Measurements from ENCODE around the gene GPR68.
"Not testable (repeated sequence)": the region's sequence is repeated elsewhere in the genome, so short reads cannot be mapped to it uniquely, and the experiment has no call there.

GPR68 gene

DNA sequence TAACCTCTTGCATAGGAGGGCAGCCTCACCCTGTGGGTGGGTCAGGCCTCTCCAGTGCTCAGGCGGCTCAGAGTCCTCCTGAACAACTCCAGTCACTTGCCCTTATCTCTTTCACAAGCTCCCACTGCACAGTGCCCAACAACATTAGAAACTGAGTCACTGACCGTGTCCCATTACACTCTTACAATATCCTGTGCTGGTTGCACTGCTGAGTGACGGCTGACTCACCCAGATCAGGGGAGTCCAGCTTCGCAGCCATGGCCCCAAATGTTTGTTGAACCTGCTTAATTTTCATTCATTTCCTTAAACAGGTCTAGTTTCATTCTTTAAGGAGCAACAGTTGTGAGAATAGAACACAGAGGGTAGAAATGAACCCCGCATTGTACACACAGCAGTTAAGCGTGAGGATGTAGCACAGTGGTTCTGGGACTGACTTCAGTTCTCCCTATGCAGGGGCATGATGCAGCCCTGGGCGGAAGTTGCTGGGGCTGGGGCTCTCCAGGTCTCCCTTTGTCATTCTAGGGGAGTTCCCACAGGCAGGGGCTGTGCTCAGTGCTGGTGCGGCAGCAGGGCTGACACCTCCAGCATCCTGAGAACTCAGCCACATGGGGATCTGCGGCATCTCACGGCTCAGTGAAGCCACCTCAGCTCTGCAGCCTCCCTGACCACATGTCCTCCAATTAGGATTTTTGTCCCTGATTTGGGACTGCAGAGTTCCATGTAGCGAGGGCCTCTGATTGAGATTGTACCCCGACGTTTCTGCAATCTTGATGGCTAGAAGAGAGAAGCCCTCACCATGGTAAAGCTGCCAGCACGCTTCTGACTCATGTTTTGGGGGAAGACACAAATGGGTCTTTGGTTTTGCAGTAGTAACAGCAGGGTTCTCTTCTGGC, 16.1 kb downstream of the GPR68 start:
- peak; percentile 25 for DNase-seq

DNA sequence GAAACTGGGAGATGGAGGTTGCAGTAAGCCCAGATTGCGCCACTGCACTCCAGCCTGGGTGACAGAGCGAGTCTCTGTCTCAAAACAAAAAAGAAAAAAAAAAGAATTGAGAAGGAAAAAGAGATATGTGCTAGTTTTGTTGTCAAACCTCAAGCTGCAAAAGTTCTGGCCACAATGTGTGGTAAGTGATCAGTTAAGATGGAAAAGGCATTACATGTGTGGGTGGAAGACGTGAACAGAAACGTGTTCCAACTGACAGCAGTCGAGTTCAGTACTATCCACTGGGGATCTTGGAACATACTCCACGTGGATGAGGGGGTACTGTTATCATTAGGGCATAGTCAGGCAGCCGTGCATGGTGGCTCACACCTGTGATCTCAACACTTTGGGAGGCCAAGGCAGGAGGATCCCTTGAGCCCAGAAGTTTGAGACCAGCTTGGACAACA, 17.3 kb downstream of the GPR68 start:
- DNase-seq: no peak

DNA sequence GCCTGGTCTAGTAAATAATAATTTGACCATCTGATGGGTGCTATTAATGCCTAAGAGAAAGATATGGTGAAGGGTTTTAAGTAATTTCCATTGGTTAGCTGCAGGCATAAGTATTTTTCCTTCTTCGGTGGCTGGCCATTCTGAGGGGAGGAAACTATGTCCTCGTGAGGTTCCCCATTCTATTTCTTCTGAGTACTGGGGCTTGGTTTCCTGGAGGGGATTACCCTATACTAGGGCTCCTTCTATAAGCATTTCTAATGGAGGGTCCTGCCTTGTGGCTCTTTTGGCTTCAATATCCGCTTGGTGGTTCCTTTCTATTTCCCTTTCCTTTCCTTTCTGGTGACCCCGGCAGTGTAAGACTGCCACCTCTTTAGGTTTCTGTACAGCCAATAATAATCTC, 18.1 kb downstream of the GPR68 start:
- DNase-seq: not testable (repeated sequence)

DNA sequence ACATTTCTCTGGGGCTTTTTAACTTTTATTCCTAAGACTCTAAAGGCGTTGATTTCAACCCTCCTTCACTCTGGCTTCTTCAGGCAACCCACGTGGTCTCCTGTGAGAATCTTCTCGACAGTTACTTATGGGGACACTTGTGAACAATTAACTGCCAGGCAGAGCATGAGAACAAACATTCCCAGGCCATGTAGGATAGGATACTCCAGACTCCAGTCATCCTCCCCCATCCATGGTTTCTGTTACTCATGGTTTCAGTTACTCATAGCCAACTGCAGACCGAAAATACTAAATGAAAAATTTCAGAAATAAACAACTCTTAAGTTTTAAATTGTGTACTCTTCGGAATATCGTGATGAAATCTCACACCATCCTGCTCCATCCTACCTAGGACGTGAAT, 19.5 kb downstream of the GPR68 start:
- DNase-seq: no peak

DNA sequence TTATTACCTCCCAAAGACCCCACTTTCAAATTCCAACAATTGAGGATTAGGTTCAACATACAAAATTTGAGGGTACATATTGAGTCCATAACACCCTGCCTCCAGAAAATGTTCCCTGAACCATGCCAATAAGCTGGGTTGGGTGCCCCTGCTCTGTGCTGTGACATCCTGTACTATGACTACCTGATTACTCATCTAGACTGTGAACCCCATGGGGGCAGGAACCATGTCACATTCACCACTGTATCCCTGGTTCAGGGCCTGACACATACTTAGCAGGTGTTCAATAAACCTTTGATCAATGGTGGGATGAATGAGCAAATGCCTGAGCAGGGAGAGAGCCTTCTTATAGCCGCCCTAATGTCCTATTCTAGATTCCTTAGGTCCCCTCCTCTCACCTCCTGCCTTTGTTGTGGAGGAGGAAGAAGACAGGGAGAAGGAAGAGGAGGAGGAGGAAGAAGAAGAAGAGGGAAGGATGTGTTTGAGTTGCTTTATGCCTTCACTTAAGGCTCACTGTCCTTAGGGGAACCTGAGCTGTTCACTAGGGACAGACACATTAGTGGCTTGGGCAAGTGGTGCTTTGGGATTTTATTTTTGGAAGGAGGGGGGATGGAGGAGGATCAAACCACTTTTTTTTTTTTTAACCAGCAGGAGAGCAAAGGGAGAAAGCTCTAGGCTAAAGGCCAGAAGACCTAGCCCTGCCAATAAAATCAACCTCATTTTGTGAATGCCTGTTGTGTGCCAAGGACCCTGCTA, 21.3 kb downstream of the GPR68 start:
- DNase-seq: no peak

DNA sequence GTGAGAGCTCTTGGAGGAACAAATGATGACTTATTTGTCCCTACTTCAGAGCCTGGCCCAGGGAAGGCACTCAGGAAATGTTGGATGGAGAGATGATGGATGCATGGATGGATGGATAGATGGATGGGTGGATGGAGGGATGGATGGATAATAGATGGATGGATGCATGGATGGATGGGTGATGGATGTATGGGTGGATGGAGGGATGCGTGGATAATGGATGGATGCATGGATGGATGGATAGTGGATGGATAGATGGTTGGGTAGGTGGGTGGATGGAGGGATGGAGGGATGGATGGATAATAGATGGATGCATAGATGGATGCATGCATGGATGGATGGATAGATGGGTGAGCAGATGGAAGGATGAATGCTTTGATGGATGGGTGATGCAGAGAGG, 23.2 kb downstream of the GPR68 start:
- no peak for DNase-seq

DNA sequence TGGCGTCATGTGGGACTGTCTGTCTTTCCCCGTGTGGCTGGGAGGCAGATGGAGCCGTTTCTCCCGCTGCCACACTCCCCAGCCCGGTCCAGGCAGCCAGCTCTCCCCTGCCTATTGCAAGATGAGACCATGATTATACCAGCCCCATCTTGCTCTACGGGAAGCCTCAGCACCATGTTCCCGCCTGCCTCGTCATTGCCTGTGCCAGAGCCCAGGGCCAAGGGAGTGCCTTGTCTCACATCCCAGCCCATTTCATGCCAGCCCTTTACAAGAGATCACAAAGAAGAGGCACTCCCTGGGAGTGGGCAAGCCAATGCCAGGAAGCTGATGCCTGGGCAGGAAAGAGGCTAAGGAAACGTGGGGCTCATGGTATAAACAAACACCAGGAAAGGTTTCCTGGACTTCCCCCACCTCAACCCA, 23.9 kb downstream of the GPR68 start:
- no peak for DNase-seq

DNA sequence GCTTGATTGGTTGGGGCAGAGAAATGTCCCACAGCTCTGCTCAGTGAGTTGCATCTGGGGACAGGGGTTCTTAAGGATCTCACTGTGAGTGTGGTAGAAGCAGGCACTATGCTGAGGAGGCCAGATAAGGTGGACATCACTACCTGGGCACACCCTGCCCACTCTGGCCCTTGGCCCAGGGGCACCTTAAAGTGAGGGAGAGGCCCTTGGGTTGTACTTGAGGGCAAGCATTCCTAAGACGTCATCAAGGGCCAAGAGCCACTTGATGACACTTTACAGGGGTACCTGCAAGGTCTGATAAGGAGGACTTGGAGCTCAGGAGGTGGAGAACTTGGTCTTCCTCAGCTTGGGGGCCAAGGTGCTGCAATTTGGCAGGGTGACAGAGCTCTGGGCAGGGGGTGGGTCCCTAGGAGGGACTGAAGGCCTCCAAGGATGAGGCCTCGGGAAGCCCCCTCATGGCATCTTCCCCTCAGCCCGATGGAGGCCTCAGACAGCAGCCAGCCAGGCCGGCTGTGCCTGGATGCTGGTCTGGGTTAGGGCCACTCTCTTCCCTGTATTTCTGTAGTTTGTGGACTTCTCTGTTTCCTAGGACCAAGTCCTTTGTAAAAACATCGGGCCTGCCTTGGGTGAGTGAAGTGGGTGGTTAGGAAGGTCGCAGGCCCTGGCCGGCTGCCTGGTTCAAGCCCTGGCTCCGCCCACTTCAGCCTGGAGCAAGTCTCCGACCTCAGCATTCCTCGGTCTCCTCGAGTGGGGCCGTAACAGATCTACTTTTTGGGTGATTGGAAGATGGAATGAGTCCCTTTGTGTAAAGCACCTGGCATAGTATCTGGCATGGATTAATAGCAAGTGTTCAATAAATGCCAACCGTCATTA, 24.8 kb downstream of the GPR68 start:
- no peak for DNase-seq

DNA sequence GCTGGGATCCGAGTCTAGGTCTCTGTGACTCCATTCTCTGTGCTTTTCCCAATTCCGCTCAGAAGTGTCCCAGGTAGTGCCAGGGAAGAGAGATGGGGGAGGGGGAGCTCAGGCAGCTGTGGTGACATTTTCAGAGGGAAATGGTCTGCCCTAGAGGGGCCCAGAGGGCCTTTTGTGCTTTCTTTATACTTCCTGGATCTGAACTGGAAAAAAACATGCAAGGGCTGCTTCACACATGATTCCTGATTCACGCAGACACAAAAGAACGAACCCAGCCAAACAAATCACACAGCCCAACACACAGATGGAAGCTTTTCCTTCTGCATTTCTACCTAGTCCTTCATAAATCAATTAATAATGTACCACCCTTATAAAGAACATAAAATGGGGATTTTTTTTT, 26.5 kb downstream of the GPR68 start:
- no peak for DNase-seq

DNA sequence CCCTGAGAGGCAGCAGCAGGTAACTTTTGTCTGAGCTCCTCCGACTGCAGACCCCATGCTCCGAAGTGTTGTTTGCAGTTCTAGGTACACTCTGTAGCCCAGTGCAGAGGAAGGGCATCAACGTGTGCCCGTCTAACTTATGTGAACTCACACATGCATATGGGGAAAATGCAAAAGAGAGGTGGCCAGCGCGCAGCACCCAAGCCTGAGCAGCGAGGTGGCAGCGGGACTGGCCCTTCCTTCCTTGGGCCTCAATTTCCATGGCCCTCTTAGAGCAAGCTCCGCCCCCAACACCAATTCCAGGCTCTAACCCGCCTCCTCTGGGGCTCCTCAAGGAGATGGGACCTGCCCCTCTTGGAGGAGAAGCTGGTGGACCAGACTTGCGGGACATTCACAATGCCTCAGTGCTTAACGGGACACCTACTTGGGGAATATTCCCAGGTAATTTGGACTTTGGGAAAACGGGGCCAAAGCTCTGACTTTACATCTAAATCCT, 27.7 kb downstream of the GPR68 start:
- DNase-seq: no peak

DNA sequence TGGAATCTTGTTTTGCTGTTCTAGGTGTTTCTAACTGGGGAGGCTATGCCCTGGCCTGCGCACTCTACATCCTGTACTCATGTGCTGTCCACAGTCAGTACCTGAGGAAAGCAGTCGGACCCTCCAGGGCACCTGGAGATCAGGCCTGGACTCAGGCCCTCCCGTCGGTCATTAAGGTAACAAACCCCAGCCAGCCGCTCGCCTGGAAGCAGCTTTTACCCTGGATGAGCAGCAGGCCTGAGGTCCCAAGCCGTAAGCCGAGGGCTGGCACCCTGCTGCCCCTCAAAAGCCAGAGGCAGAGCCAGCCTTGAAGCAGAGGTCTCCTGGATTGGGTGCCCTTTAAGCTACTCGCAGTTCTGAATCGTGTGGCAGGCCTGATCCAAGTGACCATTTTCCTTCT, 29.1 kb downstream of the GPR68 start:
- no peak for DNase-seq

DNA sequence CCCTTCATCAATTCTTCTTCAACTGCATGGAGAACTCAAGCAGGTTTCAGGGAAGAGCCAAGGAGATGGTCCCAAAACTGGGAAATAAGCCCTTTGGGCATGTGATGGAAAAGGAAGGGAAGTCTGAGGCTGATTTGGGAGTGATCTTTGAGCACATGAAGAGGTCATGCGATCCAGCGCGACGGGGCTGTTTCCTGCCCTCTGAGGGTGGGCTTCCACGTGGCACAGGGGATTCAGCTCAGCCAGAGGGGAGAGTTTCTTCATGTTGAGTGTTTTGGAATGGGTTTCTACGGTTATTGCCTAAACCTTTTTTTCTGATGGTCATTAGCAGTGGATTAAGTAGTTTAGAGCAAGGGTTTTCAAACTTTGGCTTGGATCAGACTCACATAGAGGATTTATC, 30.2 kb downstream of the GPR68 start:
- DNase-seq: no peak

DNA sequence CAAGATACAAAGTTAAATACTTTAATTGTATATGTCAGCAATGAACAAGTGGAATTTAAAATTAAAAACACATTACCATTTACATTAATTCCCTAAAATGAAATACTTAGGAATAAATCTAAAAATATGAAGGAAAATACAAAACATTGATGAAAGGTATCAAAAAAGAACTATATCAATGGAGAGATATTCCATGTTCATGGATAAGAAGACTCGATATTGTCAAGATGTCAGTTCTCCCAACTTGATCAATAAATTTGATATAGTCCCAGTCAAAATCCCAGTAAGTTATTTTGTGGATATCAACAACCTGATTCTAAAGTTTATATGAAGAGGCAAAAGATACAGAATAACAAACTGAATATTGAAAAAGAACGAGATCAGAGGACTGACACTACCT, 33.5 kb downstream of the GPR68 start:
- DNase-seq: no peak

DNA sequence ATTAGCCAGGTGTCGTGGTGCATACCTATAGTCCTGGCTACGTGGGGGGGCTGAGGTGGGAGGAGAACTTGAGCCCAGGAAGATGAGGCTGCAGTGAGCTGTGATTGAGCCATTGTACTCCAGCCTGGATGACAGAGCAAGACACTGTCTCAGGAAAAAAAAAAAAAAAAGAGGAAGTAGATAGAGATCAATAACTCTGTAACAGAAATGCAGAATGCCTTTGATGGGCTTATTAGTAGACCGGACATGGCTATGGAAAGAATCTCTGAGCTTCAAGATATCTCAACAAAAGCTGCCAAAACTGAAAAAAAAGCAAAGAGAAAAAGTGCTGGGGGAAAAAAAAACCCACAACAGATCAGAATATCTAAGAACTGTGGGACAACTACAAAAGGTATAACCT, 37.5 kb downstream of the GPR68 start:
- DNase-seq: no peak

DNA sequence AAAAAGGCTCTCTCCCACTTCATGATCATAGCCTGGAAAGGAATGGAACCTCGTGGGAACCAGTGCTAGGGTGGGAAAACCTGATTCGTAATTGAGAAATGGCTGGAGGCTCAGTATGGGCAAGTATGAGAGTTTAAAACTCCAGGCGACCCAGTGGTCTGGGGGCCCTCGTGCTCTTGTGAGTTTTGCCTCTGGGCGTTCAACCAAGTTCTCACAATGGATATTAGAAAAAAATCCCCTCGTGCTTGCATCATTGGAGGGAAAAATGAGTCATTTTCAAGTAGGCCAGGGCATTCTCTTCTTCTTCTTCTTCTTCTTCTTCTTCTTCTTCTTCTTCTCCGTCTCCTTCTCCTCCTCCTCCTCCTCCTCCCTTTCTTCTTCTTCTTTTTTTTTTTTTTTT, 39.0 kb downstream of the GPR68 start:
- DNase-seq: no peak

DNA sequence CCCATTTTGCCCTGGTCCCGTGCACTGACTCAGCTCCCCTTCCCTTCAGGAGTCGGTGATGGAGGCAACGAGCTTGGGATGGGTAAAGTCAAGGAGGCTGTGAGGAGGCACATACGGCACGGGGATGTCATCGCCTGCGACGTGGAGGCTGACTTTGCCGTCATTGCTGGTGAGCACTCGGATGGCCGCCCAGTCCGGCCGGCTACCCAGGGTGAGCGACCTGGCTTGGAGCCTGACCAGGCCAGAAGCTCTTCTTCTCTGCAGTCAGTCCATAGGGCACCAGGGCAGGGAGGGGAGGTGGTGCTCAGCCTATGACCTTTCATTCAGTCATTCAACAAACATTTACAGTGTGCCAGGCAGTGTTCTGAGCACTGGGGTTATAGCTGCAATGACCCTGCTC, 39.8 kb downstream of the GPR68 start:
- no peak for DNase-seq

DNA sequence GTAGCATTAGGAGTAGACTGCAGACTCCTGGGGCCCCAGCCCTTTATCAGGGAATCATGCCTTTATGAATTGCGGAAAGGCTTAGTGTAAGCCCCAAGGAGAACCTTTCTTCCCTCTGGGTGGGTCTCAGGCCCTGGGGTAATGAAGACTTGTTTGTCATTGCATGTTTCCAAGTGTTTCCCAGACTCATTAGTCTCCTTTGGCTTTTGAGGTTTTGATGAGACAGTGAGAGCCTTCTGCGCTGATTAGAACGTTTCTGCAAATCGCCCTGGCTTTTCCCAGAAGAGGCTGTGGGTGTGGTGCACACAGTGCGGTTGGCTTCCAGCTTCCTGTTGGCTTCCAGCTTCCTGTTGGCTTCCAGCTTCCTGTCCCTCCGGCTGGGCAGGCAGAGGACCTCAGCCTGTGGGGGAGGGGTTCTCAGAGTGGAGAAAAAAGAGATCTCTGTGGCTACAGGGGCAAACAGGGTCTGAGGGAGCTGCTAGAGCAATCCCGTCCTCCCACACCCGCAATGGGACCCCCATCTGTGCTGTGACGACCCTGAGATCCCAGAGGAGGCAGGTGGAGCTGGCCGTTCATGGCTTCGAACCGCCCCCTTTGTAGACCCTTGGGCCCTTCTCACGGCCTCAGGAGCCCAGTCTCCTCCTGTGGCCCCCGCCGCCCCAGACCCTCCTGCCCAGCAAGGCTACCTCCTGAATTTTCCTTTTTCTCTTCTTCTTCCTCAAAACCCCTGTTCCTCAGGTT, 42.1 kb downstream of the GPR68 start:
- no peak for DNase-seq

DNA sequence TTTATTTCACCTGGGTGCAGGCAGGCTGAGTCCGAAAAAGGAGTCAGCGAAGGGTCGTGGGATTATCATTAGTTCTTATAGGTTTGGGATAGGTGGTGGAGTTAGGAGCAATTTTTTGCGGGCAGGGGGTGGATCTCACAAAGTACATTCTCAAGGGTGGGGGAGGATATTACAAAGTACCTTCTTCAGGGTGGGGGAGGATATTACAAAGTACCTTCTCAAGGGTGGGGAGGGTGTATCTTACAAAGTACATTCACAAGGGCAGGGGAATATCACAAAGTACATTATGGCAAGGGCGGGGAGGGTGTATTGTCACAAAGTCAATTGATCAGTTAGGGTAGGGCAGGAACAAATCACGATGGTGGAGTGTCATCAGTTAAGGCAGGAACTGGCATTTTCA, 43.7 kb downstream of the GPR68 start:
- not testable (repeated sequence) for DNase-seq

DNA sequence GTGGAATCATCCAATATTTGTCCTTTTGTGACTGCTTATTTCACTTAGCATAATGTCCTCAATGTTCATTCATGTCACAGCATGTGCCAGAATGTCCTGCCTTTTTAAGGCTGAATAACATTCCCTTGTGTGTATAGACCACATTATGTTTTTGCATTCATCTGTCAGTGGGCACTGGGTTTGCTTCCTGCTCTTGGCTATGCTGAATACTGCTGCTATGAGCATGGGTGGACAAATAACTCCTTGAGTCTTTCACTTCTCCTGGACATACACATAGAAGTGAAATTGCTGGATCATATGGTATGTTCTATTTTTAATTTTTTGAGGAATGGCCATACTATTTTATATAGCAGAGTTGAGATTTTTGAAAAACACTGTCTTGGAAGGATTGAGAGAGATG, 46.9 kb downstream of the GPR68 start:
- no peak for DNase-seq

DNA sequence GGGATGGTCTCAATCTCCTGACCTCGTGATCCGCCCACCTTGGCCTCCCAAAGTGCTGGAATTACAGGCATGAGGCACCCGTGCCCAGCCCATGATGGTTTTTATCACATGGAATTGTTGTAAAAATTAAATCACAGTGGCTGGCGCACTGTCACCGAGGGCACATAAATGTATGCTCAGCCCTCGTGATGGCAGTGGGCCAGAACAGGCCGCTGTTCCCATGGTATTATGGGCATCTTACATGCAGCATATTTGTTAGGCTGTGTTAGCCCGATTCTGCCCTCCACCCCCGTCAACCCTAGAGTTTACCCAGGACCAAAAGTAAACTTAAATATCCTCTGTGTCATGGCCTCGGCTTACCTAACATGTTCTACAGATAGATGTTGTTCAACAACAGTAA, 48.6 kb downstream of the GPR68 start:
- DNase-seq: no peak

DNA sequence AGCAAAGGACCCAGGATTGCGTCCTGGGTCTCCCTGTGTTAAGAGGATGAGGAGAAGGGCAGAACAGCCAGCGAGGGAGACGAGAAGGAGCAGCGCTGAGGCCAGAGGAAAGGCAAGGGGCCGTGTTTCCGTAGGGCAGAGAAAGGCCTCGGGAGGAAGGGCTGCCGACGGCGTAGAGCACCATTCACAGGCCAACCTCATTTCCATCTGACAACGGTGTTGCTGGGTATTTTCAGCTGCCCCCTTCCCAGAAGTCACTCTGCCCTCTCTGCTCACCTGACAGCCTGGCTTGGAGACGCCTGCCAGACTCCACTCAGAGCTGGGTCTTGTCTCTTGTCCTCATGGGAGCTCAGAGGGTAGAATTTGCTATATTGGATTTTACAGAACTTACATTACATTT, 51.4 kb downstream of the GPR68 start:
- no peak for DNase-seq

DNA sequence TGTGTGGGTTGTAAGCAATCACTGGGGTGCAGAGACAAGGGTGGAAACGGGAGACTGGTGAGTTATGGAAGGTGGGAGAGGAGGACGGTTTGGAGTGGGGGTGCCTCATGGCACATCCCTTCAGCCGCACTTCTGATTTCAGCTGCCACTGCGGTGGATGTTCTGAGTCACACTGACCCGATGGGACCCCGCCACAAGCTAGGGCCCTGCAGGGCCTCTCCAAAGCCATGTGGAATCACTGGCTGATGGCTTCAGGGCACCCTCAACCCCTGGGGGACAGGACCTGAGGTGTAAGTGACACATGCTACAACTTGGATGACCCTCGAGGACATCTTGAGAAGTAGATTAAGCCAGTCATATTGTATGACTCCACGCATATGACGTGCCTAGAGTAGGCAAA, 53.7 kb downstream of the GPR68 start:
- no peak for DNase-seq

Measured in amniotic stem cell (primary cell).